Measurements from ENCODE around the gene NADSYN1. TPM values are rescaled to one million over a fixed set of nuclear protein-coding genes. Genes with fewer than 3 reads are reported as not detected.

Gene NADSYN1
- total and polyA plus RNA-seq, 4 donors, result 62.8 to 79.3 (median 65.0) TPM

GRCh38 chr11:71434576-71435130, 18.4 kb upstream of the NADSYN1 start:
- Histone ChIP-seq H3K4me3 (no peak overlapping the region), H3K27ac (ENCODE audit: low read depth in 1 of 2, low read length in 1 of 2) (no peak overlapping the region), H3K9me3 (ENCODE audit: control insufficient read depth in 4 of 4, insufficient read depth in 3 of 4, low read length in 3 of 4) (no peaks in the 10 kb centered on the region), H3K36me3 (ENCODE audit: control insufficient read depth in 4 of 4, insufficient read depth in 4 of 4, low read length in 4 of 4) (peaks cover 0 to 34% (median 0%) of the 10 kb centered on the region in 4 donors), H3K27me3 (ENCODE audit: control insufficient read depth in 3 of 3, insufficient read depth in 3 of 3, low read length in 2 of 3) (no peaks in the 10 kb centered on the region), H3K4me1 (ENCODE audit: control insufficient read depth in 5 of 5, insufficient read depth in 5 of 5, low read length in 5 of 5) (peaks cover 0 to 4% (median 0%) of the 10 kb centered on the region in 5 donors), H3K9ac (ENCODE audit: insufficient read depth in 1 of 2, low read length in 2 of 2) (no peak overlapping the region)
- no peak for ATAC-seq (ENCODE audit: insufficient read depth, low FRiP score)
- TF ChIP-seq CTCF (IDR thresholded peaks at IDR 0.05; ENCODE audit: control extremely low read depth, extremely low read depth), result no peak
- WGBS, 2 donors, result 77 to 88% methylated on average over 18 of the region's 18 CpGs
- no peak for DNase-seq

GRCh38 chr11:71435278-71435951, 17.6 kb upstream of the NADSYN1 start:
- H3K9me3 ChIP-seq (ENCODE audit: control insufficient read depth in 4 of 4, insufficient read depth in 3 of 4, low read length in 3 of 4), result no peaks in the 10 kb centered on the region
- H3K27ac ChIP-seq (ENCODE audit: low read depth in 1 of 2, low read length in 1 of 2), result no peak overlapping the region
- H3K9ac ChIP-seq (ENCODE audit: insufficient read depth in 1 of 2, low read length in 2 of 2), result no peak overlapping the region
- DNase-seq (no peak), ATAC-seq (ENCODE audit: insufficient read depth, low FRiP score) (no peak)
- H3K27me3 ChIP-seq (ENCODE audit: control insufficient read depth in 3 of 3, insufficient read depth in 3 of 3, low read length in 2 of 3), result no peaks in the 10 kb centered on the region
- H3K36me3 ChIP-seq (ENCODE audit: control insufficient read depth in 4 of 4, insufficient read depth in 4 of 4, low read length in 4 of 4), result peaks cover 0 to 39% (median 0%) of the 10 kb centered on the region in 4 donors
- 94 to 96% methylated on average over 38 to 39 of the region's 39 CpGs for WGBS, 2 donors
- no peak overlapping the region for H3K4me3 ChIP-seq
- TF ChIP-seq CTCF (IDR thresholded peaks at IDR 0.05; ENCODE audit: control extremely low read depth, extremely low read depth), result no peak
- peaks cover 0 to 4% (median 0%) of the 10 kb centered on the region in 5 donors for H3K4me1 ChIP-seq (ENCODE audit: control insufficient read depth in 5 of 5, insufficient read depth in 5 of 5, low read length in 5 of 5)

- Histone ChIP-seq H3K9me3 (ENCODE audit: control insufficient read depth in 4 of 4, insufficient read depth in 3 of 4, low read length in 3 of 4) (no peaks in the 10 kb centered on the region), H3K27ac (ENCODE audit: low read depth in 1 of 2, low read length in 1 of 2) (no peak overlapping the region), H3K27me3 (ENCODE audit: control insufficient read depth in 3 of 3, insufficient read depth in 3 of 3, low read length in 2 of 3) (no peaks in the 10 kb centered on the region), H3K4me1 (ENCODE audit: control insufficient read depth in 5 of 5, insufficient read depth in 5 of 5, low read length in 5 of 5) (peaks cover 0 to 4% (median 0%) of the 10 kb centered on the region in 5 donors), H3K4me3 (no peak overlapping the region), H3K9ac (ENCODE audit: insufficient read depth in 1 of 2, low read length in 2 of 2) (no peak overlapping the region), H3K36me3 (ENCODE audit: control insufficient read depth in 4 of 4, insufficient read depth in 4 of 4, low read length in 4 of 4) (peaks cover 0 to 53% (median 0%) of the 10 kb centered on the region in 4 donors)
- no peak for TF ChIP-seq CTCF (IDR thresholded peaks at IDR 0.05; ENCODE audit: control extremely low read depth, extremely low read depth)
- WGBS, 2 donors, result 94 to 95% methylated on average over 8 of the region's 8 CpGs
- ATAC-seq (ENCODE audit: insufficient read depth, low FRiP score), result no peak
- no peak for DNase-seq
These were observed 16.1 kb upstream of the NADSYN1 start for GRCh38 chr11:71436861-71437260.

All from lung (tissue), 12 donors.